Measurements from ENCODE around the gene WDR82.

Gene WDR82

DNA sequence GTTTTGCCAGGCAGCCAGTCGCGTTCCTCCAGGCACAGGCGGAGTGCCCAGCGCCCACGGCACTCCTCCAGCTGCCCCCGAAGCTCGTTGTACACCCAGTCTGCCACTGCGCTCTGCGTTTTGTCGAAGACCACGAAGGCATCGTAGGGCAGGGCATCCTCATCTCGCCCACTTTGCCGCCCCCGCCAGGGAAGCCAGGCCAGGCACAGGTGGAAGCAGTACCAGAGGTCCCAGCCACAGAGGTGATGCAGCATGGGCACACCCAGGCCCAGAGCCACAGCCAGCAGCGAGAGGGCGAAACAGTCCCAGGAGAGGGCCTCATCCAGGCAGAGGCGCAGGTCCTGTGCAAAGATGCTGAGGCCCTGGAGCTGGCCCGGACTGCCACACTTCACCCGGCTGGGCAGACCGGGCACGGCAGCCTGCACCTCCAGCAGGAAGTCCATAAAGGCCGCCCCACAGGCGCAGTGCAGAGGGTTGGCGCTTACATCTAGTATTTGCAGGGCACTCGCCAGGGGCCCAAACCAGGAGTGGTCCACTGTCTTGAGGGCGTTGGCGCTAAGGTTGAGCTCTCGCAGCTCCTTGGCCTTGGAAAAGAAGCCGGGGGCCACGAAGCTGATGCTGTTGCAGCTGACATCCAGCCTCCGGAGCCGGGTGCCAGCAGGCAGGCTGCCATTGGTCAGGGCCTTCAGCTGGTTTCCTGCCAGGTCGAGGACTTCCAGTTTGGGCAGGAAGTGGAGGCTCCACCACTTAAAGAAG is 56.7 kb downstream of the WDR82 start:
- Mint-ChIP-seq H3K4me1 (peaks cover 99% of the 10 kb centered on the region), H3K9me3 (no peaks in the 10 kb centered on the region), H3K27ac (peak overlapping the region; percentile 91), H3K27me3 (no peaks in the 10 kb centered on the region), H3K4me3 (peak overlapping the region; percentile 83 to 90)
- peak; percentile 64 for ATAC-seq
- peak in 1 of 2 donors; percentile 76 for DNase-seq

DNA sequence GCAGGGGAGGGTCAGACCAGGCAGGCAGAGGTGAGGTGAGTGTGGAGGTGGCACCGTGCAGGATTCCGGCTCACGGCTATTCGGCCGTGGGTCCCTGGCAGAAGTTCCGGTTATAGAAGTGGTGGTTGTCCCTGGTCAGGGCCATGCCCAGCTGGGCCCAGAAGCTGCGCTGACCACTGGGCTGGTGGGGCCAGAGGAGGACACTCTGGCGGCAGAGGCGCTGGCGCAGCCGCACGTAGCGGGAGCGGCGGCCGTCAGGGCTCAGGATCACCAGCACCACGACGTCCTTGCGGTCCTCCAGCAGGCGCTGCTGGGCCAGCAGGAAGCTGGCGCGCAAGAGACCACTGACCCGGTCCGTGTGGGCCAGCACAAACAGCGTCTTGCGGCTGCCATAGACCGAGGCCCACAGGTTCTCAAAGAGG is 57.3 kb downstream of the WDR82 start:
- H3K9me3 Mint-ChIP-seq = no peaks in the 10 kb centered on the region
- peaks cover 98% of the 10 kb centered on the region for H3K4me1 Mint-ChIP-seq
- DNase-seq = no peak
- peak overlapping the region; percentile 83 to 90 for H3K4me3 Mint-ChIP-seq
- no peak overlapping the region for H3K27ac Mint-ChIP-seq
- H3K27me3 Mint-ChIP-seq = no peaks in the 10 kb centered on the region
- no peak for ATAC-seq

DNA sequence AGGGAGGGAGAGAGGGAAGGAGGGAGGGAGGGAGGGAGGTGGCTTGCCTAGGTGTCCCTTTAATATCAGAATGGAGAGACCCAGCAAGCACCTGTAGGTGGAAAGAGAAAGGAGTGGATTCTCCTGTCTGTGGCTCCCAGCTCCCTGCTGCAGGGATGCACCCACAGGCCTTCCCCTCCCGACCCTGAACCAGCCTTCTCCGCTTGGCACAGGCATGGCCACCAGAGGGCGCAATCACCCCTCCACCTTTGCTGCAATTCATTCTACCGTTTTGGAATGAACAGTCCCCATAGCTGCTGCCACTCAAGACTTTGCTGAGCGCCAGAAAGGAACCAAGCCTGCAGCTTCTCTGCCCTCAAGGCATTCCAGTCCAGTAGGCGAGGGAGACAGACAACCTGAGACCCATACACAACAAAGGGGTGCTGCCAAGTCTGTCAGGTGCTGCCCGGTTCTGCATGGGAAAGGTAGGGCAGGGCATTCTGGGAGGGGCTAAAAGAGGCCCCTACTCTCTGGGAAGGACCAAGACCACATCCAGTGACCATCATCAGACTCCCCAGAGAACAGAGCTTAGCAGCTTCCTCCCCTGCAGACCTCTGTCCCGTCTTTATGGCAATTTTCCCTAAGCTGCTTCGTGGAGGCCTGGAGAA is 57.9 kb downstream of the WDR82 start:
- H3K9me3 Mint-ChIP-seq = no peaks in the 10 kb centered on the region
- peak overlapping the region; percentile 42 to 65 for H3K4me3 Mint-ChIP-seq
- no peak overlapping the region for H3K27ac Mint-ChIP-seq
- DNase-seq = peak; percentile 86 to 88
- H3K4me1 Mint-ChIP-seq = peaks cover 91% of the 10 kb centered on the region
- no peaks in the 10 kb centered on the region for H3K27me3 Mint-ChIP-seq
- peak; percentile 76 for ATAC-seq

- Mint-ChIP-seq H3K27me3 (no peaks in the 10 kb centered on the region), H3K4me1 (peaks cover 77% of the 10 kb centered on the region), H3K4me3 (peak overlapping the region; percentile 51 to 63), H3K9me3 (no peaks in the 10 kb centered on the region), H3K27ac (peak overlapping the region; percentile 36 to 89)
- no peak for DNase-seq
- no peak for ATAC-seq
These were observed 59.4 kb downstream of the WDR82 start for GRCh38 chr3:52218937-52219650.

DNA sequence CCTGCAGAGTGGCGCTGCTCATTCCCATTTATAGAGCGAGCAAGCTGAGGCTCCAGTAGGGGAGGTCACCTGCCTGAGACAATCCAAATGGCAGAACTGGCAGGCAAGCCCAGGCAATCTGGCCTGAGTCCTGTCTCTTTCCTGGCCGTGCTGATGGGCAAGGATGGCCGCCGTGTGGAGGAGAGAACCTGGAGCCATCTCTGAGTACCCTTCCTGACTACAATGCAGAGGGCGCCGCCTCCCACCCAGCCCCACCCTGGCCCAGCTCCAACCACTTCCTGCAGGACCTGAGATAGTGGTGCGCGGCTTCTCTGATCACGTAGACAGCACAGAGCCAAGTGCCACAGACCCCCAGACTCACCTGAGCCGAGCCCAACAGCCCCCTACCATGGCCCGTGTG is 60.0 kb downstream of the WDR82 start:
- DNase-seq (no peak), ATAC-seq (peak; percentile 64)
- peak overlapping the region; percentile 73 to 77 for H3K4me3 Mint-ChIP-seq
- H3K27ac Mint-ChIP-seq = peak overlapping the region; percentile 79 to 89
- H3K27me3 Mint-ChIP-seq = no peaks in the 10 kb centered on the region
- H3K4me1 Mint-ChIP-seq = peaks cover 71% of the 10 kb centered on the region
- no peaks in the 10 kb centered on the region for H3K9me3 Mint-ChIP-seq

DNA sequence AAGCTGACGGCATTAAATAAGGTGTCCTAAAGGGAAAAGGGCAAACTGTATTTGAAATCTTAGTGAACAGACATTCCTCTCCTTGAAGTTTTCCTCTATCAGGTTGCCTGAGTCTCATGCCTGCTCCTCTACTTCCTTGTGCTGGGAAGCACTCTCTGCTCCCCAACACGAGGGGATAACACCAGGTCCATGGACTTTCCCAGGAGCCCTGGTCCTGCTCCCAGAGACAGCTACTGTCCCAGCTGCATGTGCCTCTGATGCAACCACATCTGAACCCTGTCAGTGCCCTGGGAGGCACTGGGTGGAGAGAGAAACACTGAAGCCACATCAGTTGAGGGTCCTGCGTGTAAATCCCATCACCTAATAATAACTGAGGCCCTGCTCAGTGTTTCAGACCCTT is 60.4 kb downstream of the WDR82 start:
- ATAC-seq (no peak), DNase-seq (no peak)
- H3K4me3 Mint-ChIP-seq = peak overlapping the region; percentile 73 to 77
- peaks cover 67% of the 10 kb centered on the region for H3K4me1 Mint-ChIP-seq
- no peaks in the 10 kb centered on the region for H3K27me3 Mint-ChIP-seq
- H3K9me3 Mint-ChIP-seq = no peaks in the 10 kb centered on the region
- H3K27ac Mint-ChIP-seq = peak overlapping the region; percentile 79 to 89

- Mint-ChIP-seq H3K9me3 (no peaks in the 10 kb centered on the region), H3K4me3 (peak overlapping the region; percentile 73 to 77), H3K4me1 (peaks cover 60% of the 10 kb centered on the region), H3K27ac (peak overlapping the region; percentile 79 to 89), H3K27me3 (no peaks in the 10 kb centered on the region)
- DNase-seq (no peak), ATAC-seq (no peak)
These were observed 61.0 kb downstream of the WDR82 start for GRCh38 chr3:52217409-52217805.

GRCh38 chr3:52216585-52217408 is 61.7 kb downstream of the WDR82 start:
- DNase-seq (no peak), ATAC-seq (peak; percentile 44)
- Mint-ChIP-seq H3K9me3 (no peaks in the 10 kb centered on the region), H3K27me3 (no peaks in the 10 kb centered on the region), H3K27ac (peak overlapping the region; percentile 75 to 89), H3K4me1 (peaks cover 54% of the 10 kb centered on the region), H3K4me3 (peak overlapping the region; percentile 73 to 77)

DNA sequence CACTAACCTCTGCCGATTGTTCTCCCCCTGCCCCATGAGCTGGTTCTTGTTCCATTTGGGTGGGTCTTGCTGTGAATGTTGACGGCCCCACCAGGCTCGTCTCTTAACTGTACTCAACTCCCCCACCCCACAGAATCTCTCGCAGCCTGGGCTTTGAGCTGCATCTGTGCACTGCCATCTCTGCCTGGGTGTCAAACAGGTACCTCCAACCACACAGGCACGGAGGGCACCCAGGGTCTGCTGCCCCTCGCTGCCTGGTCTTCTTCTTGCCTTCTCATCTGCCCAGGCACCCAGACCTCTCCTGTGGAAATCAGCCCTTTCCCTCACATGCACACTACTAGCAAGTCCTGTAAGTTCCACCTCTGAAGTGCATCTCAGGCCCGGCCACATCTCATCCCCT is 63.1 kb downstream of the WDR82 start:
- Mint-ChIP-seq H3K4me1 (peaks cover 40% of the 10 kb centered on the region), H3K4me3 (no peak overlapping the region), H3K27me3 (no peaks in the 10 kb centered on the region), H3K27ac (no peak overlapping the region), H3K9me3 (no peaks in the 10 kb centered on the region)
- no peak for ATAC-seq
- no peak for DNase-seq

DNA sequence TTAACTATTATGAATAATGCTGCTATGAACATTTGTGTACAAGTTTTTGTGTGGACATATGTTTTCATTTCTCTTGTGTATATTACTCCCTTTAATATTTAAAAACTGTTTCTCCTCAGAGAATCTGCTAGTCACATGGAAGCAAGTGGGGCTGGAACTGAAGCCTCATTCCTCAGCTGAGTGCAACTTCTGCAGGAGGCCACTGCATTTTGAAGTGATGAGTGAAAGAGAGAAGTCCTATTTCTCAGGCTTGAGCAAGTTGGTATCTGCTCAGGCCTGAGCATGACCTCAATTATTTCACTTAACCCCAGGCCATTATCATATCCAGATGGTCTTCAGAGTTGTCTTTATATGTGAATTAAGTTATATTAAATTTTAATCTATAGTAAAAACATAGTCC is 64.5 kb downstream of the WDR82 start:
- H3K27me3 Mint-ChIP-seq = no peaks in the 10 kb centered on the region
- DNase-seq = no peak
- H3K4me3 Mint-ChIP-seq = no peak overlapping the region
- peaks cover 26% of the 10 kb centered on the region for H3K4me1 Mint-ChIP-seq
- no peak overlapping the region for H3K27ac Mint-ChIP-seq
- H3K9me3 Mint-ChIP-seq = no peaks in the 10 kb centered on the region
- no peak for ATAC-seq

DNA sequence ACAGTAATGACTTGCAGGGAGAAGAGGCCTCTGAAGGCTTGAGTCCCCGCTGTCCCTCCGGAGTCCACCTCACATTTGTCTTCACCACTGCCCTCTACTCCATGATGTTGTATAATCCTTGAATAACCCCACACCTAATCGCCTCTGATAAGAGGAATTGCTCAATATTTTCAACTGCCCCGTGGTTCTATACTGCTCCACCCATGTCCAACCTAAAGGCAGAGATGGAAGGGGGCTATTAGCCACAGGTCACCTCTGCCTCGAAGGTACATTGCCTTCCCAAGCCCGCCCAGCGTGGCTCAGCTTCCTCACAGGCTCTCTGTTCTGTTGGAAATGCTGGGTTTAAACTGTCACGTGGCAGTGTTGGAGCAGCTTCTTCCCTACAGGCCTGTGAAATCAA is 65.4 kb downstream of the WDR82 start:
- no peaks in the 10 kb centered on the region for H3K9me3 Mint-ChIP-seq
- peaks cover 17% of the 10 kb centered on the region for H3K4me1 Mint-ChIP-seq
- no peaks in the 10 kb centered on the region for H3K27me3 Mint-ChIP-seq
- H3K4me3 Mint-ChIP-seq = no peak overlapping the region
- ATAC-seq = no peak
- no peak overlapping the region for H3K27ac Mint-ChIP-seq
- DNase-seq = no peak

DNA sequence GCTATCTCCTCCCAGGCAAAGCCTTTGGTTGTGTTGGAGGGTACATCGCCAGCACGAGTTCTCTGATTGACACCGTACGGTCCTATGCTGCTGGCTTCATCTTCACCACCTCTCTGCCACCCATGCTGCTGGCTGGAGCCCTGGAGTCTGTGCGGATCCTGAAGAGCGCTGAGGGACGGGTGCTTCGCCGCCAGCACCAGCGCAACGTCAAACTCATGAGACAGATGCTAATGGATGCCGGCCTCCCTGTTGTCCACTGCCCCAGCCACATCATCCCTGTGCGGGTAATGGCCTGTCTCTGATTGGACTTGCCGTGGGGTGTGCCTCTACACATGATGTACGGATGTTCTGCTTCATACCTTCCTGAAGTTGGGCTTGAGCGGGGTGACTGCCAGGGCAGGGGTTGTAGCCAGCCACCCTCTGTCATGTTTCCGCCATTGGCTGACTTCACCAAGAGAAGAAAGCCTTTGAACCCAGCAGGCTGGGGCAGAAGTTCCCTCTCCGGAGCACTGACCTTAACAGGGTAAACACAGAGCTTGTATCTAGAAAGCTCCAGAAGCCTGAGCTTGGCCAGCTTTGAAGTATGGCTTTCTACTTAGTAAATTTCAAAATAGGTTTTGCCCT is 67.1 kb downstream of the WDR82 start:
- Mint-ChIP-seq H3K27ac (no peak overlapping the region), H3K27me3 (no peaks in the 10 kb centered on the region), H3K4me1 (peaks cover under 1% of the 10 kb centered on the region), H3K4me3 (no peak overlapping the region), H3K9me3 (no peaks in the 10 kb centered on the region)
- DNase-seq (no peak), ATAC-seq (no peak)

GRCh38 chr3:52210550-52211046 is 67.9 kb downstream of the WDR82 start:
- Mint-ChIP-seq H3K27me3 (no peaks in the 10 kb centered on the region), H3K4me3 (no peak overlapping the region), H3K4me1 (no peaks in the 10 kb centered on the region), H3K27ac (no peak overlapping the region), H3K9me3 (no peaks in the 10 kb centered on the region)
- no peak for ATAC-seq
- DNase-seq = no peak

DNA sequence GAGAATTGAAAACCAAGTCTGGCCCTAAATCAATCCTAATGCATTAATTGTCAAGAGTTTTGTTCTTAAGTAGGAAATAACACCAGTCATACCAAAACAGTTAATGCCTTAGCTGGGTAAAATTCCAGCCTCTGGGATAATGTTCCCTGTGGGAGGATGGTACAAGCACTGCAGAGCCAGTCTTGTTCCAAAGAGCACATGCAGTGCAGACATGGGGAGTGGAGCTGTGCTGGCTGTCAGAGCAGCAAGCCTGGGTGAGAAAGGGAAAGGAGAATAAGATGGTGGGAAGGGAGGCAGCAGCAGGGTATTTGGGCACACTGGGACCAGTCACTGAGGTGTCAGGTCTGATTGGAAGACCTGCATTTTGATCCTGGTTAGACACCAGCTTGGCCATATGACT is 68.4 kb downstream of the WDR82 start:
- H3K27me3 Mint-ChIP-seq = no peaks in the 10 kb centered on the region
- H3K27ac Mint-ChIP-seq = peak overlapping the region in 1 of 2 donors; percentile 72
- DNase-seq (no peak), ATAC-seq (no peak)
- no peak overlapping the region for H3K4me3 Mint-ChIP-seq
- peaks cover 2% of the 10 kb centered on the region for H3K4me1 Mint-ChIP-seq
- H3K9me3 Mint-ChIP-seq = no peaks in the 10 kb centered on the region

GRCh38 chr3:52208556-52208955 is 69.9 kb downstream of the WDR82 start:
- Mint-ChIP-seq H3K4me1 (peaks cover 15% of the 10 kb centered on the region), H3K9me3 (no peaks in the 10 kb centered on the region), H3K4me3 (no peak overlapping the region), H3K27me3 (no peaks in the 10 kb centered on the region), H3K27ac (no peak overlapping the region)
- ATAC-seq = no peak
- no peak for DNase-seq

Measured in stimulated activated naive CD8-positive, alpha-beta T cell treated with anti-CD3 and anti-CD28 coated beads, Interleukin-15, amount 100 ng/mL, for 72 hours (primary cell).